GM21825 (cell line): ENCODE data around the gene CHRNB2.

Source experiments
- ATAC-seq: cut with Tn5 transposase; IDR thresholded peaks from one replicate; pipeline ENCODE4 v1.9.1; 2021; ENCODE audit warnings: mild to moderate bottlenecking, moderate library complexity; ENCODE audit not compliant: unreplicated experiment

Gene CHRNB2

DNA sequence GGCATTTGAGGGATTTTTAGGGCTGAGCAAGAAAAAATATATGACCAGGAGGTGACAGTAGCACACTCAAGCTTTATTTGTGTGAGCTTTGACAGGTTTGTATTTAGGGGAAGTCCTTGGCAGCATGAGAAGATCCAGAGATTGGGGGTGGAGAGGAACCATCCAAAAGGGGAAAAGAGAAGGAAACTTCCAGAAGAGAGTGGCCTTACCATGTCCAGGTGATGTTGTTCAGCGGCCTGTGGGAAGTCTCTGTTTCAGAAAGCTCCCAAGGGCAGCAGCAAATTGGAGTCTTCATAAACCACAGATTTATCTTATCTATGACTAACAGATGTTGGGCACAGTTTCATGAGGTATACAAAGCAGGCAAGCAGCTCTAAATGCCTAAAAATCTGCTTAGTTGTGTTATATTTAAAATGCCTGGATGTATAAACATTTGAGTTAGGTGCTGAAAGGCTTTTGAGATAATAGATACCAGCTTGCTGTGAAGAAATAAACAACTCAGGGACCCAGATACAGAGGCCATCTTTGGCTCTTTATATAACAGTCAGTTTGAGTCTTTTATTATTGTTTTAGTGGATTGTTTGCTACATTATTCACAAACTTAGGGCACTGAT, 61.6 kb downstream of the CHRNB2 start:
- ATAC-seq, result no peak
